GM10847 (cell line): ENCODE data around the gene BEST2.

Experiments
- POLR2A ChIP-seq: IDR thresholded peaks from 2 replicates; pipeline ENCODE4 v1.6.1; 2011; ENCODE audit not compliant: insufficient read length; ENCODE audit errors: extremely low read depth

Gene BEST2

GRCh38 chr19:12756150-12756883, 4.7 kb downstream of the BEST2 start:
- TF ChIP-seq POLR2A, result no peak

GRCh38 chr19:12757544-12758274, 6.1 kb downstream of the BEST2 start:
- no peak for TF ChIP-seq POLR2A

GRCh38 chr19:12759686-12760085, 8.1 kb downstream of the BEST2 start:
- TF ChIP-seq POLR2A, result no peak

- no peak for TF ChIP-seq POLR2A
Observed at GRCh38 chr19:12763100-12763499, 11.5 kb downstream of the BEST2 start.

GRCh38 chr19:12764698-12765097, 13.1 kb downstream of the BEST2 start:
- TF ChIP-seq POLR2A, result no peak

- TF ChIP-seq POLR2A, result no peak
Observed at GRCh38 chr19:12766051-12766521, 14.5 kb downstream of the BEST2 start.

- TF ChIP-seq POLR2A, result no peak
Observed at GRCh38 chr19:12767150-12767549, 15.6 kb downstream of the BEST2 start.

GRCh38 chr19:12767666-12768065, 16.1 kb downstream of the BEST2 start:
- TF ChIP-seq POLR2A, result no peak

- no peak for TF ChIP-seq POLR2A
Observed at GRCh38 chr19:12769689-12770088, 18.1 kb downstream of the BEST2 start.

GRCh38 chr19:12770922-12771321, 19.3 kb downstream of the BEST2 start:
- no peak for TF ChIP-seq POLR2A

GRCh38 chr19:12772323-12772722, 20.7 kb downstream of the BEST2 start:
- TF ChIP-seq POLR2A, result no peak

GRCh38 chr19:12773571-12773970, 22.0 kb downstream of the BEST2 start:
- TF ChIP-seq POLR2A, result no peak

- peak; percentile 29 for TF ChIP-seq POLR2A
Observed at GRCh38 chr19:12774588-12775555, 23.3 kb downstream of the BEST2 start, which contains the start of gene HOOK2. TSS of gene HOOK2 (minus strand) at chr19:12775552. CDS start at chr19:12775449, 103 bp downstream.

GRCh38 chr19:12777217-12778016, 25.8 kb downstream of the BEST2 start:
- no peak for TF ChIP-seq POLR2A
